GM19328 (cell line): ENCODE data around the gene NYNRIN.

Source experiments
- ATAC-seq: cut with Tn5 transposase; IDR thresholded peaks from one replicate; pipeline ENCODE4 v1.9.1; 2021; ENCODE audit warnings: mild to moderate bottlenecking, moderate library complexity; ENCODE audit not compliant: unreplicated experiment

NYNRIN gene

DNA sequence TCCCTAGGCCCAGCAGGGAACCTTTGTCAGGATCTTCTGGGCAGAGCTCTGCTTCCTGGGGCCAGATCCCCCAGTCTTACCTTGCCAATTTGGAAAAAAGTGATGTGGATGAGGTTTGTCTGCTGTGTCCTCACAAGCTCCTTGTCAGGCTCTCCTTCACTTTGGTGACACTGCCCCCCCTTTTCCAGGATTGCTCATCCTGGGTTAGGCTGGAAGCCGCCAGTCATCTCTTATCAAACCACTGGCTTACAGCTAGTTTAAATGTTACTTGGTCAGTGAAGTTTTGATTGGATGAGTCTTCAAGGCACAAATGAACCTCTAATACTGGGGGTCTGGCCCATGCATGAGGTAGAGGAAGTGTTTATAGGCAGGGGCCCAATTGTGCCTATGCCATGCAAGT is 15.3 kb downstream of the NYNRIN start:
- no peak for ATAC-seq

DNA sequence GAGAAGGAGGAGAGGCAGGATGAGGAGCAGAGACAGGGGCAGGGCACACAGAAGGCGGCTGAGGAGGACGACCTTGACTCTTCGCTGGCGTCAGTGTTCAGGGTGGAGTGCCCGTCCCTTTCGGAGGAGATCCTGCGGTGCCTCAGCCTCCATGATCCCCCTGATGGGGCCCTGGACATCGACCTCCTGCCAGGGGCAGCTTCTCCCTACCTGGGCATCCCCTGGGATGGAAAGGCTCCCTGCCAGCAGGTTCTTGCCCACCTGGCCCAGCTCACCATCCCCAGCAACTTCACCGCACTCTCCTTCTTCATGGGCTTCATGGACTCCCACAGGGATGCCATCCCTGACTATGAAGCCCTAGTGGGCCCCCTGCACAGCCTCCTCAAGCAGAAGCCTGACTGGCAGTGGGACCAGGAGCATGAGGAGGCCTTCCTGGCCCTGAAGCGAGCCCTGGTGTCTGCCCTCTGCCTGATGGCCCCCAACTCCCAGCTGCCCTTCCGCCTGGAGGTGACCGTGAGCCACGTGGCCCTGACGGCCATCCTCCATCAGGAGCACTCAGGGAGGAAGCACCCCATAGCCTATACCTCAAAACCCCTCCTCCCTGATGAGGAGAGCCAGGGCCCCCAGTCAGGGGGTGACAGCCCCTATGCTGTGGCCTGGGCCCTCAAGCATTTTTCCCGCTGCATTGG is 16.1 kb downstream of the NYNRIN start:
- ATAC-seq, result no peak

DNA sequence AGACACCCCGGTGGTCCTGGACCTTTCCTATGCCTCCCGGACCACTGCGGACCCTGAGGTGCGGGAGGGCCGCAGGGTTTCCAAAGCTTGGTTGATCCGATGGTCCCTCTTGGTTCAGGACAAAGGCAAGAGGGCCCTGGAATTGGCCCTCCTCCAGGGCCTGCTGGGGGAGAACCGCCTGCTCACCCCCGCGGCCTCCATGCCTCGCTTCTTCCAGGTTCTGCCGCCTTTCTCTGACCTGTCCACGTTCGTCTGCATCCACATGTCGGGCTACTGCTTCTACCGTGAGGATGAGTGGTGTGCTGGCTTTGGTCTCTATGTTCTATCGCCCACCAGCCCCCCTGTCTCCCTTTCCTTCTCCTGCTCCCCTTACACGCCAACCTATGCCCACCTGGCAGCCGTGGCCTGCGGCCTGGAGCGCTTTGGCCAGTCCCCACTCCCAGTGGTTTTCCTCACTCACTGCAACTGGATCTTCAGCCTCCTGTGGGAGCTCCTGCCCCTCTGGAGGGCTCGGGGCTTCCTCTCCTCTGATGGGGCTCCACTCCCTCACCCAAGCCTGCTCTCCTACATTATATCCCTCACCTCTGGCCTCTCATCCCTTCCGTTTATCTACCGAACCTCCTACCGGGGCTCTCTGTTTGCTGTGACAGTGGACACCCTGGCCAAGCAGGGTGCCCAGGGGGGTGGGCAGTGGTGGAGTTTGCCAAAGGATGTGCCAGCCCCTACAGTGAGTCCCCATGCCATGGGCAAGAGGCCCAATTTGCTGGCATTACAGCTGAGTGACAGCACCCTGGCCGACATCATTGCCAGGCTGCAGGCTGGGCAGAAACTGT is 16.8 kb downstream of the NYNRIN start:
- no peak for ATAC-seq

DNA sequence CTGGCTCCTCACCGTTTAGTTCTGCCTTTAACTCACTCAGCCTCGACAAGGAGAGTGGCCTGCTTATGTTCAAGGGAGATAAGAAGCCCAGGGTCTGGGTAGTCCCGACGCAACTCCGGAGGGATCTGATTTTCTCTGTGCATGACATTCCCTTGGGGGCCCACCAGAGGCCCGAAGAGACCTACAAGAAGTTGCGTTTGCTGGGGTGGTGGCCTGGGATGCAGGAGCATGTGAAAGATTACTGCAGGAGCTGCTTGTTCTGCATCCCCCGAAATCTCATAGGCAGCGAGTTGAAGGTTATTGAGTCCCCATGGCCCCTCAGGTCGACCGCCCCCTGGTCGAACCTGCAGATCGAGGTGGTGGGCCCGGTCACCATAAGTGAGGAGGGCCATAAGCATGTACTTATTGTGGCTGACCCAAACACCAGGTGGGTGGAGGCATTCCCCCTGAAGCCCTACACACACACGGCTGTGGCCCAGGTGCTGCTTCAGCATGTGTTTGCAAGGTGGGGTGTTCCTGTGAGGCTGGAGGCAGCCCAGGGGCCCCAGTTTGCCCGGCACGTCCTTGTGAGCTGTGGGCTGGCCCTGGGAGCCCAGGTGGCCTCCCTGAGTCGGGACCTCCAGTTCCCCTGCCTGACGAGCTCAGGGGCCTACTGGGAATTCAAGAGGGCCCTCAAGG is 17.6 kb downstream of the NYNRIN start:
- no peak for ATAC-seq

DNA sequence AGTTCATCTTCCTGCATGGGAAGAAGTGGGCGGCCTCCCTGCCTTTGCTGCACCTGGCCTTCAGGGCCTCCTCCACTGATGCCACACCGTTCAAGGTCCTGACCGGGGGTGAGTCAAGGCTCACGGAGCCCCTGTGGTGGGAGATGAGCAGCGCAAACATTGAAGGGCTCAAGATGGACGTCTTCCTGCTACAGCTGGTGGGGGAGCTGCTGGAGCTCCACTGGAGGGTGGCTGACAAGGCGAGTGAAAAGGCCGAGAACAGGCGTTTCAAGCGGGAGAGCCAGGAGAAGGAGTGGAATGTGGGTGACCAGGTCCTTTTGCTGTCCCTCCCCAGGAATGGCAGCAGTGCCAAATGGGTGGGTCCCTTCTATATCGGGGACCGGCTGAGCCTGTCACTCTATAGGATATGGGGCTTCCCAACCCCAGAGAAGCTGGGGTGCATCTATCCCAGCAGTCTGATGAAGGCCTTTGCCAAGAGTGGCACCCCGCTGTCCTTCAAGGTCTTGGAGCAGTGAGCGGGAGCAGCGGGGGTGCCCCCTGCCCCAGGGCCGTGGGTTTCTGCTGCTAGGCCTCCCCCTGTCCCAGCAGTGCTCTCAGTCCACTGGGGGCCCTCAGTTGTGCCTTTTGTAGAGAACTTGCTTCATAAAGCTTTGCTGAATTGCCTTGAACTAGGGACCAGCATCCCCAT is 18.3 kb downstream of the NYNRIN start:
- no peak for ATAC-seq

DNA sequence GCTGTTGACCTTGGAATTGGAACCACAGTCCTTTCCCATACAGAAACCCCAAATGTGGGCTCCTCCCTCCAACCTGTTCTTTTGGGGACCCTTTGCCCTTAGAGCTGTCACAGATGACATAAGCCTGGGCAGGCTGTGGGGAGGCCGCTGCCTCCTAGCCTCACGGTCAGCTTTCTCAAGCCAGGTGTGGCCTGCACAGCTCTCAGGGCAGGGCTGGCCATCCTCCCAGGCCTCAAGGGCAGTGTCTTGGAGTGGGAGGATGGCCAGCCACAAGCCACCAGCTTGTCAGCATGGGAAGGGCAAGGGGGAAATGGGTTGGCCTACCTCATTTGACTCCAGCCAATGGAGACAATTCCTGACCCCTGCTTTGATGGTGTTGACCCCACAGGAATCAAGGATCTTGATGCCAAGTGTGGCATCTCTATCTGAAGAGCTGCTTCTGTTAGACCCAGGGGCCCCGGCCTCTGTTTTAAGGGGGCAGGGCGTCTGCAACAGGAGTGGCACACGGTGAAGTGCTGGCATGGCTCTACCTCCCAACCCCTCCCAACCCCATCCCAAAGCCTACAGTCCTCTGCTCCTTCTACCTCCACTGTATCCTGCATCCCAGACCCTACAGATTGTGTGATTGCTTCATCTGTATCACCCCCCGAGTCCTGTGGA is 19.2 kb downstream of the NYNRIN start:
- no peak for ATAC-seq

DNA sequence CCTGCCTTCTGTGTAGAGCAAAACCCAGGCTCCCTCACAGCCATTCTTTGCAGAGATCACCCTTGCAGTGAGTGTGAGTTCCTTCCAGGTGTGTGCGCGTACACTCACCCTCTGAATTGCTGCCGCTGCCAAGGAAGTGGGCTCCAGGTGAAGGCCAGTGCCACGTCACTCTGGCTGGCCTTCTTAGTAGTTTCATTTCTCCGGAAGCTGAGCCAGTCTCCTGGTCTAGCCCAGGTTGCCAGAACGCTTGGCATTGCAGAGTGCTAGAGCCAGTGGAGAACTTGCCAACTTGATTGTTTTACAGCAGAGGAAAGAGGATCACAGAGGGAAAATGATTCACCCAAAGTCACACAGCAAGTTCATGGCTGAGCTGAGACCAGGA is 19.7 kb downstream of the NYNRIN start:
- no peak for ATAC-seq

DNA sequence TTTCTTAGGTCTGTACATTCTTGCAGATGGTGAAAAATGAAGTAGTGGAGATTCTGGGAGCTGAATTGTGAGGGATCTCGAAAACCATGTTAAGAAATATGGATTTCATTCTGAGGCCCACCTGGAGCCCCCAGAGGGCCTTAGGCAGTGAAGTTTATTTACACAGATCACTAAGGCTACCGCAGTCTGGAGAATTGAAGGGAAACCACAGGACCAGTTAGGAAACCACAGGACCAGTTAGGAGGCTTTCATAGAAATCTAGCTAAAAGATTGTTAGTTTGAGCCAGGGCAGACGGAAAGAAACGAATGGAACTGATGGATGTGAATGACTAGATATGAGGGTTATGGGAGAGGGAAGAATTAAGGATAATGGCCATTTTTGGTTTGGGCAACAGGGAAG is 23.5 kb downstream of the NYNRIN start:
- ATAC-seq, result no peak

DNA sequence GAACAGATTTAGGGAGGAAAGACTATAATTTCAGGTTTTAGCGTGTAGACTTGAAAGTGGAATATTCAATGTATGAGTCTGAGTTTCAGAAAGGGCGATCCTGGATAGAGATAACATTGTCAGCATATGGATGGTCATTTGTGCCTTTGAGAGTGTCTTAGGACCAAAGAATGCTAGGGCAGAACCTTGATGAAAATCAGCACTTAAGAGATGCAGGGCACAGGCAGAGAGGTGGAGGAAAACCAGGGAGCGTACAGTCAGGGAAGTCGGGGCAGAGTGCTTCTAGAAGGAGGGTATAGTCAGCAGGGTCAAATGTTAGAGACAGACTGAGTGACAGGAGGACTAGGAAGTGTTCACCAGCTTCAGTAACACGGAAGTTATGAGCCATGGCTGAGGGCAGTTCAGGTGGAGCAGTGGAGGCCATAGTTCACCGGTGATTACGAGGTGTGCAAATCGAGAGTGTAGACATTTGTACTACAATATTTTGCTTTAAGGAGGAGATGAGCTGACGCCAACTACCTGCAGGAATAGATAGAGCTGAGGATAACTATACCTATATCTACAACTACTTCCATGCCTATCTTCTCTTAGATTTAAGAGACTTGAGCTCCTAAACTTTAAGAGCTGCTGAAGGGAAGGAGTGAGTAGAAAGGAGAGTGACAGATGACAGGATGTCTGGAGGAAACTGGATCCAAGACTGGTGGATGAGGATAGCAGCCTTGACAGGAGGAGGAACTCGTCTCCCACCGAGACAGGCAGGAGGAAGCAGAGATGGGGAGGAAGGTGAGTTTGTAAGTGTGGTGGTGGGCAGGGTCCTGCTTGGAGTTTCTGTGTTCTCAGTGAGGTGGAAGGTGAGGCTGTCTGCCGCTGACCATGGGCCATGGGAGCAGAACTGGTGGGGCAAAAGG is 24.1 kb downstream of the NYNRIN start:
- ATAC-seq, result no peak

DNA sequence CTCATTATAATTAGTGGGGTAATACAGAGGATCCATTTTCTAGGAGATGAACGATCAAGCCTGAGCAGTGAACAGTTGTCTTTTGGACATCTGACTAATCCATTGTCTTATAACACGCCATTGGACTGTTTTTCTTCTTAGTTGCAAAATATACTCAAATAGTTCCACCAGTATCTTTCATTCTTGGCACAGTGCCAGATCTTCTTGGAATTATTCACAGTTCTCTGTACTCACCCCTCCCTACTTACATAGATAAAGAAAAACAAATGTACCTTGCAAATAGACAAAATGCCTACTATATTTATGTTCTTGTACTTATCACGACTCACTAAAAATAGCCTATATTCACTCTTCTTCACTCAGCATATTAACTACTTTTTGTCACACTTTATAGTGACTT is 26.9 kb downstream of the NYNRIN start:
- no peak for ATAC-seq

DNA sequence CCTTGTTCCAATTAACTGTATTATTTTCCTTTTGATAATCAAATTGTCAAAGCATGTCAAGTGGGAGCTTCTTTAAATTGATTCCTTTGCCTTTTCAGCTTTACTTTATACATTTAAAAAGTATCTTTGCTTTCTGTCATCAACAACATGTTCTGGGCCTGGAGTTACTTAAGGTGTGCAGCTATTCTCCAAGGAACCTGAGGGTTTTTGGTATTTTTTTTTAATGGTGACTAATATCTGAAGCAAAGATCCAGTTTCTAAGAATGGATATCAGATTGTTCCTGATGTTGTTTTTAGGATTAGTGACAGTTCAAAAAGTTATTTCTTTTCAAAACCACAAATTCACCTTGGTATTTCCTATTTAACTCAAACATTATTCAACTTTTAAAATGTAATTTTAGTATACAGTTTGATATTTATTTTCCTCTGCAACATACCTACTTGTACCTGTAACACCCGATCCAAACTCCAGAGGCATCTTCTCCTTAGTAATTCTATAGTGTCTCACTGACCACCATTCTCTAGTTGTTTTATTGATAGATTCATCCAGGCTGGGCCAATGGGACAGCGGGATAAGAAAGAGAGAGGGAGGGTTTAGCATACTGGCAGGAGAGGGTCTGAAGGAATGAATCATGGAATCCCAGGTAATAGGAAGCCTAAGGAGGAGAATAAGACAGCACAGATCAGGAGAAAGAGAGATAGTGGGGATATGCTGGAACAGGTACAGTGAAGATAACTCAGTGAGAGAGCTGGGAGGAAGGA is 27.5 kb downstream of the NYNRIN start:
- no peak for ATAC-seq

DNA sequence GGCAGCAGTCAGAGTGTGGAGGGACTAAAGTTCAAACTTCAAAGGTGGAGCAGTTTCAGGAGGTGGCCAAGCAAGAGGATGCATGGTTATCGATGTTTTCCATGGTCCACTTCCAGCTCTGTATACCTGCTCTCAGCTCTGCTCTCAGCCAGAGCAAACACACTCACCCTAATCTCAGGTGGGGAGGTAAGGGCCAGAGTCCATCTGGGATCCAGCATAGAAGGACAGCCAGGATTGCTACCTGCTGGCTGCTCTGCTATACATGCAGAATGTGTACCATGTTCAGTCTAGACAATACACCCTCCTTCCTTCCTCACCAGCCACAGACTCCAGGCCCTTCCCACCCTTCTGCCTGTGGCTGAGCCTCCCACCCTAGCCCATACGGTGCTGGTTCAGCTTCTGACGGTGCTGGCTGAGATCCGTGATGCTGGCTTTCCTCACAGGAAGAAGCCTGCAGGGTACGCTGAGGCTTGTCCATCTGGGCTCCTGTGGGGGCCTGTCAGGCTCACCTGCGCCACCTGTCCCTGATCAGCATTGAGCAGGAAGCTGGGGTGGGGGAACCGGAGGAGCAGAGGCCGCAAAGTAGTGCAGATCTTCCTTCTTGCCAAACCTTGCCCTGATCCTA is 28.2 kb downstream of the NYNRIN start:
- ATAC-seq, result no peak

DNA sequence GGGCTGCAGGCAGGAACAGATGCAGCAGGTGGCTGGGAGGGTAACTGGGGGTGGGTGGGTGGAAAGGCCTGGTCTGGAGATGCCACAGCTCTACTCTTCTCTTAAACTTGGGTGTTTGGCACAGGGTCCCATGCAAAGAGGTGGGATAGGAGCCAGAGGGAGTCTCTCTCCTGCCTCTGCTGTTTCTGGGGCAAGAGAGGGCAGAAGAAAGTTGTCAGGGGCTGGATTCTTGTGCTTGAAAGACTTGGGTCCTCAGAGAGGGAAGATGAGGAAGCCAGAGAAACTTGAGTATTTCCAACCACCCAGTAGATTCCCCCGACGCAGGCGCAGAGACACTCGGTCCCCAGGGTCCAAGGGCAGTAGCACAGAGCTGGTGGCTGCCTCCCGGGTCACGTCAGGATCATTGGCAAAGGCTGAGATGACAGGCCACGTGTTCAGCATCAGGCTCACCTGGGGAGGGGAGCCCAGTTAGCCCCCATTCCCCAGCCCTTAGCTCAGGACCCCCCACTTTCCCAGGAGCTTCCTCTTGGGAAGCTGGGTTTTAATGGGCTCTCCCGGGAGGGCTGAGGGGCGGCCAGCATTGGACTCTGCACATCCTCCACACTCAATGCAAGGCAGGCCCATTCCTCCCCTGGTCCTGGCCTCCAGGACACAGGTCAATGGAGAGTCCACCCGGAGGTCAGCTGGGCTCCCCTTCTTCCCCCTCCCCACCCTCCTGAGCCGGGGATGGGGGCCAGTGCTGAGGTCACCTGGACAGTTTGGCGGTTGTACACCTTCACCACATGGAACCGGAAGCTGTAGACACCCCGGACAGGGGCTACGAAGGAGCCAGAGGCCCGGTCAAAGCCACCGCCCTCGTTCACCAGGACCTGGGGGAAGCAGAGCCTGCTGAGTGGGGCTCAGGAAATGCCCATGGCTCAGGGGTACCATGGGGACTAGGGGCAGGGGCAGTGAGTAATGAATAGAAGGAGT is 29.0 kb downstream of the NYNRIN start:
- ATAC-seq, result no peak

DNA sequence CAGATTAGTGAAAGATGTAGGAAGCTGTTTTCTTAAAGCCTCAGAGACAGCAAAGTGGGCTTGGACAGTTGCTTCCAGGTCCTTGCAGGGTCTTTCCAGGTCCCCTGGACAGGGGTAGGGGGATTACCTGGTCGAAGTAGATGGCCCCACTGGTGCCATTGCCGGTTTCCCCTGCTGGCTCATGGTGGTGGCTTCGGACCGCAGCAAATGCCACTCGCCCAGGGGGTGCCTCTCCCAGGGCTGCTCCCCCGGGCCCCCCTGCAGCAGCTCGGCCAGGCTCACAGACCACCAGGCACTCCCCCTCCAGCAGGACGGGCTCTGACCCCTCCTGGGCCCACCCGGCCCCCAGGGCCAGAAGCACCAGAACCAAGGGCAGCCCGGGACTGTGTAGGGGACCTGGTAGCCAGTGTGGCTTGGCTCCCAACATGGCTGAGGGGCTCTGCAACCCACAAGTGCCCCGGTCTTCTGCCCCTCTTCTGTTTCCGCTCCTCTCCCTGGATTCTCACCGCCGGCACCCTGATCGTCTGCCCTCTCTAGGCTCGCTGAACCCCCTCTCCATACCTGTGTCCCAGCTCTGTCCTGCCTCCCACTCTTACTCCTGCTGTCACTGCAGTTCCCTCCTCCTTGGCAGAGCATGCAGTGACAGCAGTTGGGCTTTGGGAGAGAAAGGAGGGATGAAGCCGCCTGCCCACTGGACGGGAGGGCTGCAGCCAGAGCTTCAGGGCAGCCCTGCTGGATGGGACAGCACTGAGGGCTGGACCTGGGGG is 30.0 kb downstream of the NYNRIN start:
- ATAC-seq, result no peak

DNA sequence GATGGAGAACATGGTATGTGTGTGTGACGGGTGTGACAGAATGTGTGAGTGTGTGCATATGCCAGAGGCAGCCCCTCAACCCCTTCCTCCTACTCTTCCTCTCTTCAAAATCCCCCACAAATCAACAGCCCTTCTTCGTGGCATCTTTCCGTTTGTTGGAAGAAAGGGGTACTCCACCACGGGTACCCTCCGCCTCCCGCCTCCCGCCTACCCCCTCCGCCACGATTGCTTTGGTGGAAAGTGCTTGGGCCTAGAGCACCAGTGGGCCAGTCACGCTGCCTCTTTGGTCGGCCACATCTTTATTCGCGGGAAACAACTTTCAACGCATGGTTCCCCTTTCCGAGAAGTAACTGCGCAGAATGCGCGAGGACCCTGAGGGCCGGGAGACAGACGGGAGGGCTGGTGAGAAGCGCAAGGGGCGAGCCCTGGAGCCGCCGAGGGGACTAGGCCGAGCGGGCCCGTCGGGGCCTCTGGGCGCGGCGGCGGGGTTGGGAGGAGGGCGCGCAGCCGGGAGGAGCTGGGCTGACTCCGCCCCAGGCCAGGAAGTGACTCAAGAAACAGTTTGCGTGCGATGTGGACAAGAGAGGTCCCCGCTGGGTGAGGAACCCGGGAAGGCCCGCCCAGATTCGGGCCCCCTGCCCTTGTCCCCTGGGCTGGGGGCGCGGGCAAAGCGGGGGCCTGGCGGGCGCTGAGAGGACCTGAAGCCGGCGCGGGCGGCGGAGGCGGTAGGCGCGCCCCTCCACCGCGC is 30.8 kb downstream of the NYNRIN start, which contains the start of the genes CBLN3 and KHNYN:
CBLN3 (minus strand) TSS at position 274 of the 748 bp plus-strand sequence. CDS start 614 bp downstream, outside the sequence.
KHNYN (plus strand) TSS at position 560 of the 748 bp plus-strand sequence. CDS start 777 bp downstream, outside the sequence.
- peak; percentile 86 for ATAC-seq
